ENCODE results near the gene WBP2.

- TF ChIP-seq CTCF (IDR thresholded peaks at IDR 0.05 in 8 of 11, conservative IDR thresholded peaks at IDR 0.05 in 3 of 11) (no peak), POLR2A (IDR thresholded peaks at IDR 0.05) (no peak)
Measured at GRCh38 chr17:75825748-75826370, 29.3 kb downstream of the WBP2 start.

Data from spleen (tissue), 7 donors.